Stimulated activated CD4-positive, alpha-beta T cell treated with anti-CD3 and anti-CD28 coated beads, Interleukin-15, amount 100 ng/mL, for 24 hours (primary cell): ENCODE data around the gene RASA3.
"Not testable (repeated sequence)": the region's sequence is repeated elsewhere in the genome, so short reads cannot be mapped to it uniquely, and the experiment has no call there.

Experiments used
- DNase-seq: peaks from one replicate; pipeline ENCODE4 v3.0.0-alpha.2; 2020

RASA3 gene

GRCh38 chr13:114132419-114133121 is at the start of gene RASA3:
Gene RASA3 (minus strand): TSS chr13:114132623. CDS start chr13:114132489, 134 bp downstream.
- DNase-seq = peak; percentile 80

- no peak for DNase-seq
These were observed 46.8 kb upstream of the RASA3 start, which contains the start of gene CFAP97D2 for GRCh38 chr13:114179087-114179658. Gene CFAP97D2 (plus strand): TSS chr13:114179257. CDS start chr13:114179331, 74 bp downstream.

GRCh38 chr13:114177245-114178010 is 45.0 kb upstream of the RASA3 start:
- DNase-seq = no peak

GRCh38 chr13:114176359-114176902 is 44.0 kb upstream of the RASA3 start:
- not testable (repeated sequence) for DNase-seq

- DNase-seq = no peak
These were observed 42.1 kb upstream of the RASA3 start for GRCh38 chr13:114174529-114174961.

- no peak for DNase-seq
These were observed 41.3 kb upstream of the RASA3 start for GRCh38 chr13:114173745-114174144.

GRCh38 chr13:114173272-114173671 is 40.8 kb upstream of the RASA3 start:
- no peak for DNase-seq

GRCh38 chr13:114167885-114168284 is 35.5 kb upstream of the RASA3 start:
- no peak for DNase-seq

GRCh38 chr13:114167426-114167825 is 35.0 kb upstream of the RASA3 start:
- no peak for DNase-seq

GRCh38 chr13:114166381-114167131 is 34.1 kb upstream of the RASA3 start:
- no peak for DNase-seq

GRCh38 chr13:114164681-114165429 is 32.4 kb upstream of the RASA3 start:
- DNase-seq = no peak

GRCh38 chr13:114164053-114164452 is 31.6 kb upstream of the RASA3 start:
- no peak for DNase-seq

- no peak for DNase-seq
These were observed 30.1 kb upstream of the RASA3 start for GRCh38 chr13:114162533-114162922.

GRCh38 chr13:114161644-114162532 is 29.5 kb upstream of the RASA3 start:
- DNase-seq = peak; percentile 66

- DNase-seq = peak; percentile 41
These were observed 28.7 kb upstream of the RASA3 start for GRCh38 chr13:114161028-114161556.

- not testable (repeated sequence) for DNase-seq
These were observed 26.6 kb upstream of the RASA3 start for GRCh38 chr13:114158869-114159666.

- no peak for DNase-seq
These were observed 25.6 kb upstream of the RASA3 start for GRCh38 chr13:114157869-114158495.

GRCh38 chr13:114155926-114156883 is 23.8 kb upstream of the RASA3 start:
- no peak for DNase-seq
